Measurements from ENCODE around the gene RASAL3.
A peak's percentile ranks its signal among the peaks of the same experiment; 100 is the strongest.

The RASAL3 gene

GRCh38 chr19:15471639-15472101, 7.3 kb upstream of the RASAL3 start:
- DNase-seq: no peak

- DNase-seq: peak; percentile 41
These were observed 5.4 kb upstream of the RASAL3 start for GRCh38 chr19:15469513-15470297.

- no peak for DNase-seq
These were observed 4.5 kb upstream of the RASAL3 start for GRCh38 chr19:15468675-15469512.

GRCh38 chr19:15467734-15468214, 3.4 kb upstream of the RASAL3 start:
- DNase-seq: no peak

- peak; percentile 79 for DNase-seq
These were observed 2.7 kb upstream of the RASAL3 start for GRCh38 chr19:15466851-15467733.

- peak; percentile 87 for DNase-seq
These were observed 428 bp downstream of the RASAL3 start for GRCh38 chr19:15463861-15464371.

- no peak for DNase-seq
These were observed 2.6 kb downstream of the RASAL3 start for GRCh38 chr19:15461694-15462093.

GRCh38 chr19:15457701-15458484, 6.5 kb downstream of the RASAL3 start:
- no peak for DNase-seq

GRCh38 chr19:15456871-15457700, 7.3 kb downstream of the RASAL3 start:
- DNase-seq: no peak

GRCh38 chr19:15456441-15456840, 7.9 kb downstream of the RASAL3 start:
- DNase-seq: no peak

GRCh38 chr19:15455996-15456395, 8.3 kb downstream of the RASAL3 start:
- no peak for DNase-seq

GRCh38 chr19:15453906-15454860, 10.2 kb downstream of the RASAL3 start:
- no peak for DNase-seq

GRCh38 chr19:15453091-15453578, 11.2 kb downstream of the RASAL3 start:
- no peak for DNase-seq

GRCh38 chr19:15452111-15453047, 12.0 kb downstream of the RASAL3 start:
- no peak for DNase-seq

- no peak for DNase-seq
These were observed 13.8 kb downstream of the RASAL3 start for GRCh38 chr19:15450528-15450890.

- DNase-seq: peak; percentile 86
These were observed 14.5 kb downstream of the RASAL3 start, which contains the start of gene WIZ for GRCh38 chr19:15449620-15450527. TSS of gene WIZ (minus strand) at chr19:15449956. CDS start at chr19:15448307, 1,649 bp downstream.
